HG03060 (cell line): ENCODE data around the gene MED26.
"Not testable (repeated sequence)": the region's sequence is repeated elsewhere in the genome, so short reads cannot be mapped to it uniquely, and the experiment has no call there.

ENCODE experiments used
- ATAC-seq: cut with Tn5 transposase; IDR thresholded peaks from one replicate; pipeline ENCODE4 v1.9.1; 2021; ENCODE audit warnings: low read depth, moderate number of reproducible peaks; ENCODE audit not compliant: unreplicated experiment

The MED26 gene

DNA sequence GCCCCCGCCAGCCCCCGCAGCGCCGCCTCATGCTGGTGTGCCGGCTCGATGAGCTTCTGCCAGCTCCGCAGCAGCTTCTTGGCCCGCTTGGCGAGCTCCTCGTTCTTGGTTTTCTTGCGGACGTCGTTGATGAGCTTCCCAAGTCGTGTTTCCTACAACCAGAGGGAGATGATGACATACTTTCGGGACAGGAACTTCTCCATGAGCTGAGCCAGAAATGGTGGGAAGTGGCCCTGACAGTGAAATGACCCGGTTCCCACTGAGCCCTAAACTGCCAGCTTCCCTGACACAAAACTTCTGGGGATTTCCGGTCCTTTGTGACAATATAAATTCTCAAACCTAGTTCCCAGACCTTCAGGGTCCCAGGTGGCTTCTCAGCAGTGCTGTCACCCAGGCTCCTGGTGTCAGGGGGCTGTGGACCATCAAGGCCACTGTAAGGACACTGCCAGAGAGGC, 50.4 kb downstream of the MED26 start:
- ATAC-seq, result no peak

DNA sequence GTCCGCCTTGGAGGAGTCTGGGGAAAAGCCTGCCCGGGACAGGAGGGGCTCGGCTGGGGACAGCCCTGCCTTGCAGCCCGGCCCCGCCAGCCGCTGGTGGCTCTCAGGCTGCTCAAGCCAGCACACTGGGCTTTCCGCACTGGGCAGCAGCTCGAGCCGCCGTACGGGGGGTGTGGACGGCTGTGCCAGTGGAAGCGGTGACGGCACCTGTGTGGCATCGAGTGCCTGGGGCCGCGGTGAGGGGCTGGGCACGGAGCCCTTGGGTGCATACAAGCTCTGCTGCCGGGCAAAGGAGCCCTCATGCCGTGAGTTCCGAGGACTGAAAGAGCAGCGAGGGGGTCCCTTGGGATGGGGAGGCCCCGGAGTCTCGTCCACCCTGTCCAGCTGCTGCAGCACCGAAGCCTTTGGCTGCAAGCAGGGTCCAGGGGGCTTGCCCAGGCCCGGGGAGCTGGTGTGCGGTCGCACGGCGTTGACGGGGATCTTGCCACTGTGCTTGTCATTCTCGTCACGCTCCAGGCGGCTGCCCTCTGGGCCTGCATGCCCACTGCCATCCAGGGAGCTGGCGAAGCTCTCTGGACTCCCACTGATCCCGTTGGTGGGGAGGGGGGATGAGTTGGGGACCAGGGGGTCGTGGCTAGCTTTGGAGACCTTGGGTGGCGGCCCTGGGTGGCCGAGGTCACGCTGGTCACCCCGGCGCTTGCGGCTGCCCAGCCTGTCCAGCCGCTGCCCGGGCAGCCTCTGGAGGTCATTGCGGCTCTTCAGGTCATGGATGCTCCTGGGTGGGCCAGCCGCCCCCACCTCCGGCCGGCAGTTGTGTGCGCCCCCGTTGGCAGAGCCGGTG, 51.1 kb downstream of the MED26 start:
- no peak for ATAC-seq

DNA sequence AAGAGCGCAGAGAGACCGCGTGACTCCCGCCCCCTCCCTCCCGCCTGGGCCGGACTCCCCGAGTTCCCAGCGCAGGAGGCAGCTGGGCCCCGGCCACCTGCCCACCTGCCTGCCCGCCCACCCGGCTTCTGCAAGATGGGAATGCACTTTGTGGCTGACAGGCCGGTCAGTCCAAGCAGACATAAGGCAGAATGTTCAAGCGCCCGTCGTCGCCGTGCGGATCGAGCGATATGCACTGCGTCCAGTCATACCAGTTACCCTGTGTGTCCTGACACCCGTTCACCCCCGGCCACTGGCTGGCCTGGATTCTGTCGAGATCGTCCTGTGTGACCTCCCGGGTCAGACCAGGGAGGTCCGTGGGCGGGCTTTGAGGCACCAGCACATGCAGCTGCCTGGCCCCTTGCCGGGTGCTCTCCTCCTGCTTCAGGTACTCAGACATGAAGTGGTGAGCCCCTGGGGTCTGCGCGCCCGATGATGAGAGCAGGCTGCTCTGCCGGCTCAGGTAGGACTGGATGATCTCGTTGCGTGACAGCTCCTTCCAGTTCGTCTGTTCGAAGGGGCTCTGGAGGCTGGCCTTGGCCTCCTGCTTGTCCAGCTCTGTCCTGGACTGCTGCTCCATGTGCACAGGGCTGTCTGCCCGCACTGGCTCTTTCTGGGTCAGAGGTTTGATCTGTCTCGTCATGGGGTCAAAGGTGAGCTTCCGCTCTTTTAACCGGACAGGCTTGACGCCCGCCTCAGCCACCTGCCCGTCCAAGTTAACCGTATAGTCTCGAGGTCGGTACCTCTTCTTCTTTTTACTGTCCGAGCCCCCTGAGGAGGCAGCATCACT, 51.9 kb downstream of the MED26 start:
- no peak for ATAC-seq

DNA sequence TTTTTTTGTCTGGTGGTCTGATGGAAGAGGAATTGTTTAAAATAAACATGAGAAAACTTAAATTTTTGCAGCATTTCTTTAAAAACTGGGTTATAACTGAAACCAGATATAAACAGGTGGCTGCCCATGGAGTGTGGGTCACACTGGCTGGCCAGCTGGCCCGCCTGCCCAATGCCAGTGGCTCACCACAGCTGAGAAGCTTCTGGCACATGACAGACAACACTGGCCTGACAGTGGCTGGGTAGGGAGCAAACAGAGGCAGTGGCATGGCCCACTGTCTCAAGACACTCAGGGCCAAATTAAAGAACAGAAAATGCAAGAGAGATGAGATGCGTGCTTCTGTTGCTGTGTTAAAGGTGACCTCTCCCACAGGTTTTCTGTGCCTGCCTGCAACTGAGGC, 52.7 kb downstream of the MED26 start:
- ATAC-seq, result no peak

DNA sequence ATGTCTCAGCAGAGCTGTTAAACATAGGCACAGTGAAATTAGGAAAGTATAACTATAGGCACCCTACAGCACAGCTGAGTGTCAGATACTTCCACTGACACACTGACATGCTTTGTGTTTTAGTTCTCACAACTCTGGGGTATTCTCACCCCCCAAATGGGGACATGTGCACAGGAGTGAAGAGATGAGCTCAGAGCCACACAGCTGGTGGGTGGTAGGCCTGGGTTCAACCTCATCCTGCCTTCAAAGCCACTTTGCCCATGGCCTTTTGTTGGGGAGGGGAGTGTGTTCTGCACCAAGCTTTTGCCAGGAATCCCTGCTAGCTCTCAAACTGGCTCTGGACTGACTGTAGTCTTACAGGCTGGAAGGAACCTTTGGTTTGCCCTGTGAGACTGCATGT, 54.1 kb downstream of the MED26 start:
- no peak for ATAC-seq

DNA sequence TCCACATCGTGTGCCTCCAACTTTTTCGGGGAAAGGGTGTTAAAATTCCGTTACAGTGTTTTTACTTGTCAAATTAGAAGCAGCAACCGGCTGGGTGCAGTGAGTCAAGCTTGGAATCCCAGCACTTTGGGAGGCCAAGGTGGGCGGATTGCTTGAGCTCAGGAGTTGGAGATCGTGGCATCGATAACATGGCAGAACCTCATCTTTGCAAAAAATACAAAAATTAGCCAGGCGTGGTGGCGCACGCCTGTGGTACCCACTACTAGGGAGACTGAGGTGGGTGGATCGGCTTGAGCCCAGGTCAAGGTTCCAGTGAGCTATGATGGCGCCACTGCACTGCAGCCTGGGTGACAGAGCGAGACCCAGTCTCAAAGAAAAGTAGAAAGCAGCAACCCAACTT, 54.7 kb downstream of the MED26 start:
- no peak for ATAC-seq

DNA sequence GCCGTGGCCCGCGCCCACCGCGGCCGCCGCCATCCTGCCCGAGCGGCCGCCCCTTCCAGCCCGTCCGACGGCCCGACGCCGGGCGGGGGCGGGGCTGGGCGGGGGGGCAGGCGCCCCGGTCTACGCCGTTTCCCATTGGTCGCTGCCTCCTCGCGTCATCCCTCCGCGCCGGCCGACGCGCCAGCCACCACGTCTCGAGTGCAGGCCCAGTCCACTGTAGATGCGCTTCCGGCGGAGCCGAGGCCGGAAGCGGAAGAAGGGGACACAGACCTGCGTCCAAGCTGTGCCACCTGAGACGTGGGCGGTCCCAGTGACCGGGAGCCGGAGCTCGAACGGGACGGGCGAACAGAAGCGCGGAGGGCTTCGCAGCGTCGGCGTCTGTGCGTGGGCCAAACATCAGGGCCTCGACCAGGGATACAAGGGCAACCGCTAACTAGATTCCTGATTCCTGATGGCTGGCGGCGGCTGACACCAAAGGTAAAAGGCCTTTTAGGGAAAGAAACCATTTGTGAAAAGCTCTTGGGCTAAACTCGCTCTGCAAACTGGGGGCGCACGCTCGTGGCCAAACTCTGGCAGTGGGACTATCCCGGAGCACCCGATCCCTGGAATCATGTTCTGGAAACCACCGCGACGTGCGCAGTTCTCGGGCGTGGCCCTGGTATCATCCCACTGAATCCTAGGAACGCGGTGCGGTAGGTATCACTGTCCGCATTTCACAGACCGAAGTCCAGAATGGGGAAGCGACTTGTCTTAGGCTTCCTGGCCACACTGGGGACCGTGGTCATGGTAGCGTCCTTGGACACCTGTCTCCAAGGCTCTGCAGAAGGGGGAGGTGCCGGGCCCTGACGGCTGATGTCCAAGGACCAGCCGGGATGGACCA, 55.4 kb downstream of the MED26 start, which contains the start of gene SLC35E1:
SLC35E1 (minus strand) TSS at position 84 of the 880 bp plus-strand sequence; CDS start at position 33, 51 bp downstream.
- peak; percentile 72 for ATAC-seq

DNA sequence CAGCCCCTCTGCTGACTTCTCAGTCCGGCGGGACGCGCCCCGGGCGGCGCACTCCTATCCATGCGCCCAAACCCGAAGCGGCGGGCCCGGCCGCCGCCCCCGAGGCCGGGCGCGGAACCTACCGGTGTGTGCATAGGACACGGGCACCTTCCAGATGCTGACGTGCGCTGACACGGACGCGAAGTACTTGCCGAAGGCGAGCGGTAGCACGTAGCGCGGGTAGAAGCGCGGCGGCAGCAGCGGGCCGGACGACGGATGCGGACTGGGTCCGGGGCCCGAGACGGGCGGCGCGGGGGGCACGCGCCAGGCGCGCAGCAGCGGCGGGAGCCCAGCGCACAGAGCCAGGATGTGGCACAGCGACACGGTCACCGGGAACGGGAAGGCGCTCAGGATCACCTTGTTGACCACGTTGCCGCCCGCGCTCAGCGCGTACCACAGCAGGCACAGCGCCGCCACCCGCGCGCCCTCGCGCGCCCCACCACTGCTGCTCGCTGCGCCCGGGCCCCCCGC, 56.1 kb downstream of the MED26 start:
- ATAC-seq, result peak; percentile 16

DNA sequence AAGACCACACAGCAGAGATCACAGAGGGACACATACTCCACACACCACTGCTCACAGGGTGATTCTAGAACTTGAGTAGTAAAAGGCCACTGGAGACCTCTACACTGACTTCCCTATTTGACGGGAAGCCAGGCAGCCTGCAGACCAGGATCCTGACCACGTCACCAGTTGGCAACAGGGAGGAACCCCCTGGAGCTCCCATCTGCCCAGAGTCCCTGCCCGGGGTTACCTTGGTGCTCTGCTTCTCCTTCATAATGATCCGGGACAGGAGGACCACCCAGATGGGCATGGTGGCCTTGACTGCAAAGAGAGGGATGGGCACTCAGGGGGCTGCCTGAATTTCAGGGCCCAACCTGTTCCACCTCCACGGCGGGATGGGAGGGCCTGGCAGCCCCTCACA, 56.7 kb downstream of the MED26 start:
- no peak for ATAC-seq

DNA sequence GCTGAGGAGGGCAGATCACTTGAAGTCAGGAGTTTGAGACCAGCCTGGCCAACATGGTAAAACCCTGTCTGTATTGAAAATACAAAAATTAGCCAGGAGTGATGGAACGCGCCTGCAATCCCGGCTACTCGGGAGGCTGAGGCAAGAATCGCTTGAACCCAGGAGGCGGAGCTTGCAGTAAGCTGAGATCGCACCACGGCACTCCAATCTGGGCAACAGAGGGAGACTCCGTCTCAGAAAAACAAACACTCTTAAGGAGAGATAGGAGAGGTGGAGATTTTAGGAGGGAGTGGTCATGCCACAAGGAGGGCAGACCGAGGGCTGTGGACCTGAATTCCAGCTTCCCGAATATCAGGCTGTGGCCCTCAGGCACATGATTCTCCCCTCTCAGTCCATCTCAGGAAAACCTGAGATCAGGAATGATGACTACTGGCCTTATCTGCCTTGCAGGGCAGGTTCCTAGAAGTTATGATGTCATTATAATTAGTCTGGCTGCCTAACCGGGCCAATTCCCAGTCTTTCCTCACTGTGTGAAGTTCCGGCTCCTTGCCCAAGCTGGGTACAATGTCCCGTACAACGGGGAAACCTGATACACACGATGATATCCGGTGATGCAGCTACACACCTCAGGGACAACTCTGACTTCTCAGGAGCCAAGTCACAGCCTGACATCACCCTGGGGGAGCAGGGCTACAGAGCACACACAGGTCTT, 58.2 kb downstream of the MED26 start:
- ATAC-seq, result no peak

DNA sequence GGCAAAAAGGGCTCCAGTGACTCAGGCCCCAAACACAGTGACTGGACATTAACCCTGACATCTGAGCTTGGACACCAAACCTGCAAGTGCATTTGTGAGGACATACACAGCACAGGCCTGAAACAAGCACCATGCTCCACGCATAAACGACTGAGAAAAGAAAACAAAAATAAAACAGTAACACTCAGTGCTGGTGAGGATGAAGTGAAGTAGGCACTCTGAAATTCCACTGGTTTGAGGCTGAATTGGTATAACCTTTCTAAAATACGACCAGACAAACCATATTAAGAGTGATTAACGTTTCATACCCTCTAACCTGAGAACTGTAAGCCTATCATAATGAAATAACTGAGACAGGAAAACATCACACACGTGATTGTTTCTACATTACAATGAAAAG, 61.3 kb downstream of the MED26 start:
- ATAC-seq, result no peak

DNA sequence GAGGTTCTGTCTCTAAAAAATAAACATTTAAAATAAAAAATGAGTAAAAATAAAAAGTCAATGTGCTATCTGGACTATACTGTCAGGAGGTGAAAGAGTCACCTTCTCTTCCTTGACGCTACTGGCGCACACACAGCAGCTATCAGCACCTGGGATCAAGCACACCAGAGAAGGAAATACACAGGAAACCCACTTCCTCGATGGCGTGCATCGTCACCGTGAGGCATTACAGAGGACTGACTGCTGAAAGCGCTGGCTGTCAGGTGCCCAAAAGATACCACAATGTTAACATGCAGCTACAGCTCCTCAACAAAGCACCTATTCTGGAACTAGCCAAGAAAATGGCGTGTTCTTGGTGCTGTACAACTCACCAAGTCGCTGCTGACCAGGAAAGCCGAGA, 61.8 kb downstream of the MED26 start:
- no peak for ATAC-seq

DNA sequence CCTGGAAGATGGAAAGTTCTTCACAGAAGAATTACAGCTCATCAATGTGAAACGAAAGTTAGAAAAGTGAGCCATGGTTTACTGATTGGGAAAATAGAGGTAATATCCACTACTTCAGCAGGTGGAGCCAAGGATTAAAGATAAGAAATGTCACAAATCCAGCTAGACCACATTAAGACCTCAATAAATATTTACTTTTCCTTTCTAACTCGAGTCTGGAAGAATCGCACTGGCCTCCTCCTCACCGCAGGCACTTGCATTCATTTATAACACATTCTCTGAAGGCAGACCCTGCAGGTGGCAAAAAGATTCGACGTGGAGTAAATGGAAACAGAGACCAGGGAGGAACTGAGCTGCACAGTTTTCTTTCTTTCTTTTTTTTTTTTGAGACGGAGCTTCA, 63.2 kb downstream of the MED26 start:
- no peak for ATAC-seq

DNA sequence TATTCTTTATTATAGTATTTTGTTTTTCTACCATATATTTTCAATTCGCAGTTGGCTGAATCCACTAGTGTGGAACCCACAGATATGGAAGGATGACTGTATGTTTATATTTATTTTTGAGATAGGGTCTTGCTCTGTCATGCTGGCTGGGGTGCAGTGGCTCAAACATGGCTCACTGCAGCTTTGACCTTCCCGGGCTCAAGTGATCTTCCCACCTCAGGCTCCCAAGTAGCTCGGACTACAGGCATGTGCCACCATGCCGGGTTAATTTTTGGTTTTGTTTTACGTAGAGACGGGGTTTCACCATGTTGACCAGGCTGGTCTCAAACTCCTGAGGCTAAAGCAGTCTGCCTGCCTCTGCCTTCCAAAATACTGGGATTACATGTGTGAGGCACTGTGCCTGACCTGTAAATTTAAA, 65.4 kb downstream of the MED26 start:
- ATAC-seq, result no peak

DNA sequence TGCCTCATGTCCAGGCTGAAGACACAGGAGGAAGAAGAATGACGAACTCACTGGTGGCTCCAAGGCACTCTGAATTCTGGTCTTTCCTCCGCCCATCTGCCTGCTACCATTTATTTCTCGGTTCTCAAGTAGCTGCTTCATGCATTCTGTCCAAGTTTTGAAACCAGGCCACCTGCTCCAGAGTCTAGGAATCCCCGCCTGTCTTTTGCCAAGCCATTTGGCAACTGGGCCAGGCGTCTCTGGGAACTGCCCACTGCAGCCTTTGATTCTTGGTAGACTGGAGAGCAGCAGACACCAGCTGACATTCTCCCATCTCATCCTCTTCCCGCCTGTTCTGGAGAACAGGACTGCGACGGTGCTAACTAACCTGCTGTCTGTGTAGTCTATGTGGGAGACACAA, 66.6 kb downstream of the MED26 start:
- ATAC-seq, result no peak

DNA sequence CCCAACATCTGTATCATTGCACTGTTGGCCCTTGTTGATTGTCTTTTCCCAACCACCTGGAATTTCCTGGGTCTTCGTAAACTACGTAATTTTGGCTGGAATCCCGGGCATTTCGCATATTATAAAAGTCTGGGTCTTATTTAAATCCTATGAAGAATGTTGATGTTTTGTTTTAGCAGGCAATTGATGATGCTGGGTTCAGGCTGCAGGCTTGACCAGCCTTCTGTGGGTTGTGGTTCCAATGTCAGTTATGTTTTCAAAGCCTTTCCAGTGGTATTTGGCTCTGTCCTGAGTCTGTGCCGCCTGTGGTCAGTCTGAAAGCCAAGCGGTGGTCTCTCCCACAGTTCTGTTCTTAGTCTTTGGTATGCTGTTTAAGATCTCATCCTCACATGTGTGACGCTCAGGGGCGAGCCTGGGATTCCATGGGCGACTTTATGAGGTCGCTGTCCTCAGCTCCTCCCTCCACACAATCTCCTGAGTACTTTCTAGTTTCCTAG, 68.2 kb downstream of the MED26 start:
- ATAC-seq, result no peak

DNA sequence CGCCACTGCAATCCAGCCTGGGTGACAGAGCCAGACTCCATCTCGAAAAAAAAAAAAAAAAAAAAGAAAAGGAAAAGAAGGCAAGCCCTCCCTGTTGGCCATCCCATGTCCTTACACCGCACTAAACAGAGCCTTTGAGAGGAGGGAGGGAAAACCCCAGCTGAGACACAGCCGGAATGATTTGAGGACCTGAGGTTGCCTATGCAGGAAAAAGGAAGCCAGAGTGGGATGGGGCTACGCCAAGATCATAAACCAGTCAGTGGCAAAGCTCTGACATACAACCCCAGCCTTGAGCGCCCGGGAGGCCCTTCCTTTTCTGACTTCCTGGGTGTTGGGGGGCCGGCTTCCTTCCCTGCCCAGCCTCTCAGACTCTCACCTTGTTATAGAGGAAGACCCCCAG, 73.2 kb downstream of the MED26 start:
- ATAC-seq, result no peak

DNA sequence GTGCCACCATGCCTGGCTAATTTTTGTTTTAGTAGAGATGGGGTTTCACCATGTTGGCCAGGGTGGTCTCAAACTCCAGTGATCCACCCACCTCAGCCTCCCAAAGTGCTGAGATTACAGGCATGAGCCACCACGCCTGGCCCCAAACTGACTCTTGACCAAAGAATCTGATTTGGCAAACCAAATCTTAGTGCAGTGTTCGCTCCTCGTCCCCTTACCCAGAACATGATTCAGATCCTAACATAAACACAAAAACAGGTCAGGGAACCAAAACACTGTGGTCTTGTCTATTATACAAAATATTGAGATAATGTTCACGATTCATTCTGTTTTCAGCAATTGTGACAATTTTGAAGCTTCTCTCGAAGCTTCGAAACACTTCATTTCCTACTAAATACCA, 76.1 kb downstream of the MED26 start:
- ATAC-seq, result not testable (repeated sequence)

DNA sequence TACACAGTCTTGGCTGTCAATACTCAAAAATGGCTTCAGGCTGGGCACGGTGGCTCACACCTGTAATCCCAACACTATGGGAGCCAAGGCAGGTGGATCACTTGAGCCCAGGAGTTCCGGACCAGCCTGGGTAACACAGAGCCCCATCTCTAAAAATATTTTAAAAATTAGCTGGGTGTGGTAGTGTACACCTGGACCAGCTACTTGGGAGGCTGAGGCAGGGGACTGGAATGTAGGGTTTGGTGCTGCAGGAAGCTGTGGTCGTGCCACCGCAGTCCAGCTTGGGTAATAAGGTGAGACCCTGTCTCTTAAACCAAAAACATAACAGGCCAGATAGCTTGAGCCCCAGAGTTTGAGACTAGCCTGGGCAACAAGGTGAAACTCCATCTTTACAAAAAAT, 79.0 kb downstream of the MED26 start:
- no peak for ATAC-seq
